ENCODE measurements around the gene GPR141. TPM values are rescaled to one million over a fixed set of nuclear protein-coding genes. Genes with fewer than 3 reads are reported as not detected.

Gene GPR141
- total RNA-seq, 1 donor from 2014 or later, result not detected

GRCh38 chr7:37784015-37784414 lies 100.4 kb downstream of the GPR141 start:
- no peak for TF ChIP-seq CTCF (conservative IDR thresholded peaks at IDR 0.05)
- no peak for DNase-seq (ENCODE audit: extremely low spot score, unreplicated experiment)
- H3K27ac Mint-ChIP-seq, result no peak overlapping the region
- no peaks in the 10 kb centered on the region for H3K4me1 Mint-ChIP-seq (ENCODE audit: unreplicated experiment)
- H3K36me3 Mint-ChIP-seq, result no peaks in the 10 kb centered on the region
- H3K27me3 Mint-ChIP-seq, result peaks cover 11% of the 10 kb centered on the region
- no peak overlapping the region for H3K4me3 Mint-ChIP-seq
- H3K9me3 Mint-ChIP-seq, result no peaks in the 10 kb centered on the region

GRCh38 chr7:37786741-37787569 lies 103.4 kb downstream of the GPR141 start:
- DNase-seq (ENCODE audit: extremely low spot score, unreplicated experiment), result no peak
- Mint-ChIP-seq H3K27ac (no peak overlapping the region), H3K9me3 (no peaks in the 10 kb centered on the region), H3K4me1 (ENCODE audit: unreplicated experiment) (no peaks in the 10 kb centered on the region), H3K27me3 (peaks cover 7% of the 10 kb centered on the region), H3K36me3 (no peaks in the 10 kb centered on the region), H3K4me3 (no peak overlapping the region)
- no peak for TF ChIP-seq CTCF (conservative IDR thresholded peaks at IDR 0.05)

Other genes with a start within 250 kb of the GPR141 start
- 4.9 and 29.4 TPM in 2 replicates for gene ELMO1, start 234.9 kb upstream of the GPR141 start, total RNA-seq (ENCODE audit: low replicate concordance)
- 0.14 TPM in 1 of 2 replicates, not detected in the other for gene NME8, start 164.8 kb downstream of the GPR141 start, total RNA-seq (ENCODE audit: low replicate concordance)
- 0.14 and 4.4 TPM in 2 replicates for gene SFRP4, start 233.1 kb downstream of the GPR141 start, total RNA-seq (ENCODE audit: low replicate concordance)
- gene EPDR1, start 236.9 kb downstream of the GPR141 start, total RNA-seq (ENCODE audit: low replicate concordance), result 0.90 and 6.1 TPM in 2 replicates